GM12878 (cell line): ENCODE measurements around the gene RELL2. TPM values are rescaled to one million over a fixed set of nuclear protein-coding genes. Genes with fewer than 3 reads are reported as not detected.

Experiments
- ATAC-seq: fragments of 200-7000 bp; cut with Tn5 transposase; 3 replicates; pipeline ENCODE4 v1.9.1; 2020; ENCODE audit warnings: mild to moderate bottlenecking, moderate library complexity
- BruUV-seq: library from RNA; stranded (reverse); fragments of 400-500 nt; replicated peaks from 2 replicates; lab custom pipeline; 2021; lab: Mats Ljungman, UMichigan
- CTCF ChIA-PET: fragments of 300-600 bp; sonication (Branson Sonifier 250); formaldehyde crosslinking; extraction: SDS; loops from one replicate; lab custom pipeline; 2021; ENCODE audit warnings: inconsistent platforms; lab: Yijun Ruan, JAX
- POLR2A ChIA-PET: fragments of 350-600 bp; formaldehyde crosslinking; extraction: SDS; loops from one replicate; lab custom pipeline; 2021; ENCODE audit warnings: inconsistent platforms; lab: Charles Lee
- RAD21 ChIA-PET: fragments of 300-600 bp; sonication (Branson Sonifier 250); formaldehyde crosslinking; loops from one replicate; lab custom pipeline; 2023; ENCODE audit warnings: antibody characterized with exemption; ENCODE audit not compliant: unreplicated experiment; lab: Charles Lee
- SMC1A ChIA-PET: fragments of 300-600 bp; sonication (Branson Sonifier 250); formaldehyde crosslinking; loops from one replicate; lab custom pipeline; 2023; ENCODE audit not compliant: unreplicated experiment, uncharacterized antibody; lab: Charles Lee
- DNase-seq: peaks from one replicate; pipeline ENCODE4 v3.0.0-alpha.2; 2011; ENCODE audit warnings: low read depth, low spot score
- FAIRE-seq: peaks from 3 replicates; lab custom pipeline; 2011; peaks lifted over from hg19 to GRCh38; lab: Jason Lieb, UNC
- H2AFZ ChIP-seq: 2 replicates; pipeline ENCODE4 v1.6.0; 2011; ENCODE audit warnings: low read depth, low read length, control low read depth; ENCODE audit not compliant: control insufficient read depth
- H3K27ac ChIP-seq: 2 replicates; pipeline ENCODE4 v1.5.1; 2011; ENCODE audit warnings: control low read depth; ENCODE audit not compliant: control insufficient read depth, insufficient read depth
- H3K27me3 ChIP-seq, 2 experiments: replicated peaks in 1 of 2; 2 replicates each; pipeline versions ENCODE4 v1.6.0 to v1.6.1; 2011; ENCODE audit warnings: low read length in 1 of 2; ENCODE audit not compliant: control insufficient read depth in 2 of 2, insufficient read depth in 2 of 2
- H3K36me3 ChIP-seq, 2 experiments: 2 replicates each; pipeline ENCODE4 v1.5.1; 2011; ENCODE audit warnings: low read length in 1 of 2; ENCODE audit not compliant: control insufficient read depth in 2 of 2, insufficient read depth in 2 of 2
- H3K4me1 ChIP-seq: 2 replicates; pipeline ENCODE4 v1.6.1; 2011; ENCODE audit warnings: mild to moderate bottlenecking, low read length, moderate library complexity, mixed read lengths; ENCODE audit not compliant: control insufficient read depth, insufficient read depth
- H3K4me2 ChIP-seq: 2 replicates; pipeline ENCODE4 v1.6.0; 2011; ENCODE audit warnings: control low read depth; ENCODE audit not compliant: control insufficient read depth, insufficient read depth
- H3K4me3 ChIP-seq: fragments of 200-600 bp; sonication (generic); 2 replicates; pipeline ENCODE4 v1.5.1; 2016
- H3K79me2 ChIP-seq: 2 replicates; pipeline ENCODE4 v1.6.0; 2011; ENCODE audit warnings: low read length; ENCODE audit not compliant: control insufficient read depth, insufficient read depth
- H3K9ac ChIP-seq: 2 replicates; pipeline ENCODE4 v1.8.0; 2011; ENCODE audit warnings: low read length, control low read depth, mixed read lengths; ENCODE audit not compliant: control insufficient read depth, insufficient read depth
- H3K9me3 ChIP-seq: replicated peaks from 3 replicates; pipeline ENCODE4 v1.5.1; 2011; ENCODE audit warnings: mild to moderate bottlenecking, low read length; ENCODE audit not compliant: control insufficient read depth, insufficient read depth
- H4K20me1 ChIP-seq: 2 replicates; pipeline ENCODE4 v1.6.0; 2011; ENCODE audit not compliant: control insufficient read depth, insufficient read depth
- CREM ChIP-seq: IDR thresholded peaks from 2 replicates; pipeline ENCODE4 v1.6.1; 2014; ENCODE audit warnings: antibody characterized with exemption, low read depth
- PAX8 ChIP-seq: fragments of 450-650 bp; IDR thresholded peaks from 2 replicates; pipeline ENCODE4 v1.6.1; 2017; ENCODE audit warnings: mild to moderate bottlenecking, moderate library complexity
- SREBF2 ChIP-seq: IDR thresholded peaks from 2 replicates; pipeline ENCODE4 v1.6.1; 2012; ENCODE audit warnings: mild to moderate bottlenecking, low read length
- TAF1 ChIP-seq: IDR thresholded peaks from 2 replicates; pipeline ENCODE4 v1.6.1; 2011; ENCODE audit warnings: mild to moderate bottlenecking, low read depth, low read length, borderline replicate concordance
- WGBS: methylation state at CpG from one replicate; pipeline ENCODE4 v1.1.6; 2016; ENCODE audit warnings: low lambda C conversion rate; ENCODE audit not compliant: insufficient replicate concordance, insufficient coverage; ENCODE audit errors: missing lambda C conversion rate; 5-methylcytosine and 5-hydroxymethylcytosine counted together
- in situ Hi-C: fragments of 300-500 bp; cut with MboI; formaldehyde crosslinking; loops from 9 replicates; pipeline ENCODE4 v1.14.3; 2018; ENCODE audit warnings: mixed read lengths
- intact Hi-C: fragments of 100-400 bp; cut with micrococcal nuclease; formaldehyde crosslinking; loops from one replicate; pipeline ENCODE4 v1.14.2; 2022; ENCODE audit not compliant: unreplicated experiment
- polyA plus RNA-seq, 11 experiments: library from polyadenylated mRNA; depleted of rRNA in 4 of 11; unstranded in 6 of 11; stranded (reverse) in 5 of 11; fragments of >200 nt; fragmentation: Nextera tagmentation in 4 of 11; fragmentation: Illumina TruSeq in 1 of 11; extraction: Ambion mirVana in 4 of 11; extraction: Trizol in 1 of 11; gene quantifications; 1 replicate in 1 of 11; 2 replicates in 10 of 11; pipeline versions ENCODE4 v1.2.1 to v1.2.3, GENCODE V29; 2011 to 2016; ENCODE audit warnings: inconsistent platforms in 2 of 11, missing spikeins in 2 of 11, low read depth in 1 of 11
- total RNA-seq, 4 experiments: library from RNA; depleted of rRNA in 3 of 4; stranded (reverse); fragments of >200 nt in 3 of 4; fragmentation: Illumina TruSeq in 1 of 4; extraction: Trizol in 1 of 4; gene quantifications; 2 replicates each; pipeline versions ENCODE4 v1.2.1 to v1.2.3, GENCODE V29; 2013 to 2021
- TF ChIP-seq, protein P1 (sequence below): fragments of 450-650 bp; IDR thresholded peaks from 2 replicates; pipeline ENCODE4 v1.6.1; 2017; ENCODE audit warnings: mild to moderate bottlenecking
- TF ChIP-seq, protein P2 (sequence below): fragments of 450-650 bp; IDR thresholded peaks from 2 replicates; pipeline ENCODE4 v1.6.1; 2017; ENCODE audit warnings: borderline replicate concordance

The RELL2 gene
- total and polyA plus RNA-seq, 10 of the 15 experiments (the other 5 are each of a cell fraction or from before 2014, with no cell fraction given): 0.23 to 21.4 (median 7.1) TPM

DNA sequence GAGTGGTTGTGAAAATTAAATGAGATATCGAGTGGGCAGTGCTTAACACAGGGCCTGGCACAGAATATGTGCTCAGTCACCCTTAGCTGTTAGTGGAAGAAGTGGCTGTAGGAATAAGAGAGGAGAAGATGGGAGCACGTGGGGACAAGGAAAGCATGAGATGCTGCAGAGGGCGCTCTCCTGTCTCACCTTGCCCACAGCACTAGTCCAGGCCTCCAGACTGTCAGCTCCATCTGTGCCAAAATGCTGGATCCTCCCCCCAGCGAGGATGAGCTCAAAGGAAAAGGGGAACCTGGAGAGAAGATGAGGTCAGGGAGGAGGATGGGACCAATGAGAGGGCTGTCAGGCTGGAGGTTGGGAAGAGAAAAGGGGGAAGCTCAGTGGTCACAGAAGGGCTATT lies 32.7 kb downstream of the RELL2 start:
- H3K4me1 ChIP-seq: no peaks in the 10 kb centered on the region
- no peak overlapping the region for H3K27ac ChIP-seq
- SMC1A ChIA-PET: interaction anchor here (0.7 to 1.7 kb wide), 5 partner anchors 10 to 291 kb away, joined by 3 to 5 read pairs (median 4); no protein-coding TSS in a partner anchor
- H3K4me2 ChIP-seq: no peak overlapping the region
- intact Hi-C loops: loop anchor here (10.0 kb wide), 1 partner anchor 295 kb away; the partner anchor contains the start of gene RNF14
- H2AFZ ChIP-seq: no peak overlapping the region
- TF ChIP-seq PAX8 (no peak), TAF1 (no peak), SREBF2 (no peak), CREM (no peak)
- TF ChIP-seq, protein P1, sequence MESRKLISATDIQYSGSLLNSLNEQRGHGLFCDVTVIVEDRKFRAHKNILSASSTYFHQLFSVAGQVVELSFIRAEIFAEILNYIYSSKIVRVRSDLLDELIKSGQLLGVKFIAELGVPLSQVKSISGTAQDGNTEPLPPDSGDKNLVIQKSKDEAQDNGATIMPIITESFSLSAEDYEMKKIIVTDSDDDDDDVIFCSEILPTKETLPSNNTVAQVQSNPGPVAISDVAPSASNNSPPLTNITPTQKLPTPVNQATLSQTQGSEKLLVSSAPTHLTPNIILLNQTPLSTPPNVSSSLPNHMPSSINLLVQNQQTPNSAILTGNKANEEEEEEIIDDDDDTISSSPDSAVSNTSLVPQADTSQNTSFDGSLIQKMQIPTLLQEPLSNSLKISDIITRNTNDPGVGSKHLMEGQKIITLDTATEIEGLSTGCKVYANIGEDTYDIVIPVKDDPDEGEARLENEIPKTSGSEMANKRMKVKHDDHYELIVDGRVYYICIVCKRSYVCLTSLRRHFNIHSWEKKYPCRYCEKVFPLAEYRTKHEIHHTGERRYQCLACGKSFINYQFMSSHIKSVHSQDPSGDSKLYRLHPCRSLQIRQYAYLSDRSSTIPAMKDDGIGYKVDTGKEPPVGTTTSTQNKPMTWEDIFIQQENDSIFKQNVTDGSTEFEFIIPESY: no peak
- TF ChIP-seq, protein P2, sequence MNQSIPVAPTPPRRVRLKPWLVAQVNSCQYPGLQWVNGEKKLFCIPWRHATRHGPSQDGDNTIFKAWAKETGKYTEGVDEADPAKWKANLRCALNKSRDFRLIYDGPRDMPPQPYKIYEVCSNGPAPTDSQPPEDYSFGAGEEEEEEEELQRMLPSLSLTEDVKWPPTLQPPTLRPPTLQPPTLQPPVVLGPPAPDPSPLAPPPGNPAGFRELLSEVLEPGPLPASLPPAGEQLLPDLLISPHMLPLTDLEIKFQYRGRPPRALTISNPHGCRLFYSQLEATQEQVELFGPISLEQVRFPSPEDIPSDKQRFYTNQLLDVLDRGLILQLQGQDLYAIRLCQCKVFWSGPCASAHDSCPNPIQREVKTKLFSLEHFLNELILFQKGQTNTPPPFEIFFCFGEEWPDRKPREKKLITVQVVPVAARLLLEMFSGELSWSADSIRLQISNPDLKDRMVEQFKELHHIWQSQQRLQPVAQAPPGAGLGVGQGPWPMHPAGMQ: no peak
- TF ChIP-seq, all 136 proteins: peak for 0
- no peak for DNase-seq
- H3K79me2 ChIP-seq: no peaks in the 10 kb centered on the region
- ATAC-seq: no peak
- ChIA-PET CTCF (interaction anchor here (0.6 to 3.2 kb wide), 11 partner anchors 10 to 476 kb away, joined by 3 to 23 read pairs (median 4); no protein-coding TSS in a partner anchor), POLR2A (no interaction called here), RAD21 (interaction anchor here (1.1 to 1.6 kb wide), 2 partner anchors 77 to 292 kb away, joined by 4 to 9 read pairs; no protein-coding TSS in a partner anchor)
- H3K36me3 ChIP-seq: no peaks in the 10 kb centered on the region
- in situ Hi-C loops: no loop called here
- no TSS peak for BruUV-seq
- no peaks in the 10 kb centered on the region for H4K20me1 ChIP-seq
- H3K4me3 ChIP-seq: no peak overlapping the region
- H3K27me3 ChIP-seq: no peaks in the 10 kb centered on the region
- no peaks in the 10 kb centered on the region for H3K9me3 ChIP-seq
- no peak overlapping the region for H3K9ac ChIP-seq
- WGBS: 9% methylated on average over 4 of the region's 4 CpGs
- FAIRE-seq: no peak
